K562 treated with DMSO at 1 percent for 12 hours (cell line): Measurements from ENCODE around the gene ANTXR1. TPM values are rescaled to one million over a fixed set of nuclear protein-coding genes. Genes with fewer than 3 reads are reported as not detected.

Source experiments
- total RNA-seq: library from RNA; unstranded; fragments of 300-600 nt; gene quantifications from 2 replicates; pipeline ENCODE4 v1.2.3, GENCODE V29; 2022; ENCODE audit not compliant: insufficient read depth

ANTXR1 gene
- 1.0 and 4.1 TPM in 2 replicates for total RNA-seq

DNA sequence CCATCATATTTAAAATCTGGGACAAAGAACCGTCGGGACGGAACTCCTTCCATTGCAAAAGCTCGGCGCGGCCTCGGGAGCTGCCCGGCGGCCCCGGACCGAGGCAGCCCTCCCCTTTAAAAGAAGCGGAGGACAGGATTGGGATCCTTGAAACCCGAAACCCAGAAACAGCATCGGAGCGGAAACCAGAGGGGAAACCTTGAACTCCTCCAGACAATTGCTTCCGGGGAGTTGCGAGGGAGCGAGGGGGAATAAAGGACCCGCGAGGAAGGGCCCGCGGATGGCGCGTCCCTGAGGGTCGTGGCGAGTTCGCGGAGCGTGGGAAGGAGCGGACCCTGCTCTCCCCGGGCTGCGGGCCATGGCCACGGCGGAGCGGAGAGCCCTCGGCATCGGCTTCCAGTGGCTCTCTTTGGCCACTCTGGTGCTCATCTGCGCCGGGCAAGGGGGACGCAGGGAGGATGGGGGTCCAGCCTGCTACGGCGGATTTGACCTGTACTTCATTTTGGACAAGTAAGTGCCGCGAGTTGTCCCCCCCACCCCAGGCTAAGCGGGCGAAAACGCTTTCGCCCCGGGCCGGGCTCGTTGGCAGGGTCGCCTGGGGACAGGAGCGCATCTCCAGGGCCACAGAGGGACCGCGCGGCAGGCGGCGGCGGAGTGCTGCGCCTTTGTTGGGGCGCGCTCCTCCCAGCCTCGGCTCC, at the start of gene ANTXR1:
Gene ANTXR1 (plus strand): TSS at position 38 of the 698 bp plus-strand sequence. CDS start 321 bp downstream, at position 359.

DNA sequence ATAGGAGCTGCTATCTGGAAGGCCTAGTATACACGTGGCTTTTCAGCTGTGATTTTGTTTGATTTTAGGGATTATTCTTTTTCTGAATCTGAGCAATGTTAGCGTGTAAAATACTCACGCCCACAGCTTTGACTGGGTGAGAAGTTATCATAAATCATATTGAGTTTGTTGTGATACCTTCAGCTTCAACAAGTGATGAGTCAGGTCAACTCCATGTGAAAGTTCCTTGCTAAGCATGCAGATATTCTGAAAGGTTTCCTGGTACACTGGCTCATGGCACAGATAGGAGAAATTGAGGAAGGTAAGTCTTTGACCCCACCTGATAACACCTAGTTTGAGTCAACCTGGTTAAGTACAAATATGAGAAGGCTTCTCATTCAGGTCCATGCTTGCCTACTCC, 38.7 kb upstream of the ANTXR1 start, which contains the start of gene GKN1:
Gene GKN1 (plus strand): TSS at position 386 of the 400 bp plus-strand sequence. CDS start 42 bp downstream, outside the sequence.

Other genes with a start within 250 kb of the ANTXR1 start
- gene BMP10, start 141.8 kb upstream of the ANTXR1 start, total RNA-seq, result 0.58 and 0.75 TPM in 2 replicates
- gene GKN2, start 60.3 kb upstream of the ANTXR1 start, total RNA-seq, result not detected in 2 replicates
- not detected in 2 replicates for gene GKN1, start 38.5 kb upstream of the ANTXR1 start, total RNA-seq